Measurements from ENCODE around the gene SEMA3G.

DNA sequence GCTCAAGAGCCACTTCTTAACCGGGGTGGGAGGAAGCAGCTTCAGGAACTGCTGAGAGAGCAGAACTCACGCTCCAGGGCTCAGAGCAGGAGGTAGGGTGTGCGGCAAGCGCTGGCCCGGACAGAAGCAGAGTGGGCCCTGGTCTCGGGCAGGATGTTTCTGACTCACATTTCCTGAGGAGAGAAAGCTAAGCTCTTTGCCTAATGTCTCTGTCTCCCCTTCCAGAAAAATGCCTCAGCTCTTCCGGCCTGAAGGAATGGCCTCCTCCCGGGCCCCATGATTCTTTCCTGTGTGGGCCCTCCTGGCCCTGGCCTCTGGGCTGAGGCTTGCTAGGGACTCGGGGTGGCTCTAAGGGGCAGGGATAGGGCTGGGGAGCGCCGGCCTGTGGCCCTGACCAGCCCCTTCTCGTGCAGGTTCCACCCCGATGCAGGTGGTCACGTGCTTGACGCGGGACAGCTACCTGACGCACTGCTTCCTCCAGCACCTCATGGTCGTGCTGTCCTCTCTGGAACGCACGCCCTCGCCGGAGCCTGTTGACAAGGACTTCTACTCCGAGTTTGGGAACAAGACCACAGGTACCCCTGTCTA is 46.1 kb upstream of the SEMA3G start:
- TF ChIP-seq CTCF (IDR thresholded peaks at IDR 0.05) (no peak), ZFX (IDR thresholded peaks at IDR 0.05; ENCODE audit: borderline replicate concordance) (no peak)
